ENCODE results near the gene LRRC70.
"Not testable (repeated sequence)": the region's sequence is repeated elsewhere in the genome, so short reads cannot be mapped to it uniquely, and the experiment has no call there.

LRRC70 gene, protein sequence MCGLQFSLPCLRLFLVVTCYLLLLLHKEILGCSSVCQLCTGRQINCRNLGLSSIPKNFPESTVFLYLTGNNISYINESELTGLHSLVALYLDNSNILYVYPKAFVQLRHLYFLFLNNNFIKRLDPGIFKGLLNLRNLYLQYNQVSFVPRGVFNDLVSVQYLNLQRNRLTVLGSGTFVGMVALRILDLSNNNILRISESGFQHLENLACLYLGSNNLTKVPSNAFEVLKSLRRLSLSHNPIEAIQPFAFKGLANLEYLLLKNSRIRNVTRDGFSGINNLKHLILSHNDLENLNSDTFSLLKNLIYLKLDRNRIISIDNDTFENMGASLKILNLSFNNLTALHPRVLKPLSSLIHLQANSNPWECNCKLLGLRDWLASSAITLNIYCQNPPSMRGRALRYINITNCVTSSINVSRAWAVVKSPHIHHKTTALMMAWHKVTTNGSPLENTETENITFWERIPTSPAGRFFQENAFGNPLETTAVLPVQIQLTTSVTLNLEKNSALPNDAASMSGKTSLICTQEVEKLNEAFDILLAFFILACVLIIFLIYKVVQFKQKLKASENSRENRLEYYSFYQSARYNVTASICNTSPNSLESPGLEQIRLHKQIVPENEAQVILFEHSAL

GRCh38 chr5:62578540-62578939, at the start of gene LRRC70:
Gene LRRC70 (plus strand): TSS chr5:62578819. CDS start chr5:62579439, 620 bp downstream.
- in situ Hi-C loops (cut with MboI; ENCODE audit: low sequenced_read_pairs) = no loop called here

DNA sequence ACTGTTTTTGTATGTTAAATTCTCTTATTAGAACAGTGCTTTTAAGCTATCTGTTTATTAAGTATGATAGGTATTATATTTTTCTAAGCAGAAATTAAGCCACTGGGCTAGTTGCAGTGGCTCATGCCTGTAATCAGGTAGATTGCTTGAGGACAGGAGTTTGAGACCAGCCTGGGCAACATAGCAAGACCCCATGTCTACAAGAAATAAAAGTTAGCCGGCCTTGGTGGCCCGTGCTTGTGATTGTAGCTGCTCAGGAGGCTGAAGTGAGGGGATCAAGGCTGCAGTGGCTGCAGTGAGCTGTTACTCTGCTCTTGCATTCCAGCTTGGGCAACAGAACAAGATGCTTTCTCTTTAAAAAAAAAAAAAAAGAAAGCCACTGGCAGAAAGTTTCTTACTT, 45.0 kb upstream of the LRRC70 start:
- in situ Hi-C loops (cut with MboI; ENCODE audit: low sequenced_read_pairs) = no loop called here

- in situ Hi-C loops (cut with MboI; ENCODE audit: low sequenced_read_pairs) = no loop called here
Observed at GRCh38 chr5:62534461-62535236, 44.0 kb upstream of the LRRC70 start.

GRCh38 chr5:62536232-62536631, 42.4 kb upstream of the LRRC70 start:
- in situ Hi-C loops (cut with MboI; ENCODE audit: low sequenced_read_pairs) = no loop called here

- in situ Hi-C loops (cut with MboI; ENCODE audit: low sequenced_read_pairs) = no loop called here
Observed at GRCh38 chr5:62536783-62537182, 41.8 kb upstream of the LRRC70 start.

DNA sequence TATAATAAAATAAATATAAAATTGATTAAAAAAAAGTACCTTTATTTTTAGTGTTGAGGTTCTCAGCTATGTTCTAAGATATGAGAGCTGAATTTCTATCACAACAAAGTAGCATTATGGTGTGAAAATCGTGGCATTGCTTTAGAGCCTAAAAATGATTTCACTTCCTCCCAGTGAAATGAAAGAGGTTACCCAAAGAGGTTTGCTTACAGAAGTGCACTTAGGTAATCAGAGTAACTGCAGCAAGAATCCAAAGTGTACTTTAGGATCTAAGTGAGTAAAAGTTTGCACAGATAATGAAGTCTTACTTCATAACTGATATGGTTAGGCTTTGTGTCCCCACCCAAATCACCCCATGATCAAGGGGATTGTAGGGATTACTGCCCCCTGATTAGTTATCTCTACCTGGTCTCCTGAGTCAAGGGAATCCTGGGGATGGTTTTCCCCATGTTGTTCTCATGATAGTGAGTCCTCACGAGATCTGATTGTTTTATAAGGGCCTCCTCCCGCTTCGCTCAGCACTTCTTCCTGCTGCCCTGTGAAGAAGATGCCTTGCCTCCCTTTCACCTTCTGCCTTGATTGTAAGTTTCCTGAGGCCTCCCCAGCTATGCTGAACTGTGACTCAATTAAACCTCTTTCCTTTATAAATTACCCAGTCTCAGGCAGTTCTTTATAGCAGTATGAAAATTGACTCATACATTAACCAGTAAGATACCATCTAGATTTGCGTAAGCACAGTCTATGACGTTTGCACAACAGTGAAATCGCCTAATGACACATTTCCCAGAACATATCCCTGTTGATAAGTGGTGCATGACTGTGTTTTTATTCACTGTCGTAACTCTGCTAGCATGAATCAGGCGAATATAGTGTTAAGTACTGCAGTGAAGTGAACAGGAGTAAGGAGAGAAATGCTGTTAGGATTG, 40.3 kb upstream of the LRRC70 start:
- in situ Hi-C loops (cut with MboI; ENCODE audit: low sequenced_read_pairs) = no loop called here

GRCh38 chr5:62542720-62543119, 35.9 kb upstream of the LRRC70 start:
- in situ Hi-C loops (cut with MboI; ENCODE audit: low sequenced_read_pairs) = no loop called here

GRCh38 chr5:62547945-62548630, 30.5 kb upstream of the LRRC70 start:
- in situ Hi-C loops (cut with MboI; ENCODE audit: low sequenced_read_pairs) = no loop called here

DNA sequence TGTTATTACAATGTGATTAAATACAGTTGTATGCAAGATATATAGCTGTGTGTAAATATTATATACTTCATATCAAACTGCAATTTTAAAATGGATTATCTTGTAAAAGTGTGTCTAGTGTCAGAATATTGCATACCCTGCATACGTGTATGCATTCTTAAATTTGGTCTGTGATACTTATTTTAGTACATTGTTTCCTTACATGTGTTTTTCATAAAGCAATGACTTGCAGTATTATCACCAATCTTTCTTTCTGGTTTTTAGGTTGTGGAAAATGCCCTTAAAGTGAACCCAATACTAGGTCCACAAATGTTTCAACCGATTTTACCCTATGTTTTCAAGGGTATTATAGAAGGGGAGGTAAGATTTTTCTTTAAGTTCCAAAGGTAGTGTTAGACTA, 28.5 kb upstream of the LRRC70 start:
- in situ Hi-C loops (cut with MboI; ENCODE audit: low sequenced_read_pairs) = no loop called here

DNA sequence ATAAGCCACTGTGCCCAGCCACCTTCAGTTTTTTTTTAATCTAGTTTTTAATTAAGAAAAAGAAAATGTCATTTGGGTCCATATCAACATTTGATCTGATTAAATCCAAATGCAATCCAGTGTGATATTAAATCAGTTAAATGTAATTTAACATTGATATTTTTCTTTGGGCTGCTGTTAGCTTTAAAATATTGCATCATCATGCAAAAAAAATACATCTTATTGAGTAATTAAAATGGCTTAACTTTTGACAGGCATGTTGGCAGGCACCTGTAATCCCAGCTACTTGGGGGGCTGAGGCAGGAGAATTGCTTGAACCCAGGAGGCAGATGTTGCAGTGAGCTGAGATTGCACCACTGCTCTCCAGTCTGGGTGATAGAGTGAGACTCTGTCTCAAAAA, 22.7 kb upstream of the LRRC70 start:
- in situ Hi-C loops (cut with MboI; ENCODE audit: low sequenced_read_pairs) = no loop called here

DNA sequence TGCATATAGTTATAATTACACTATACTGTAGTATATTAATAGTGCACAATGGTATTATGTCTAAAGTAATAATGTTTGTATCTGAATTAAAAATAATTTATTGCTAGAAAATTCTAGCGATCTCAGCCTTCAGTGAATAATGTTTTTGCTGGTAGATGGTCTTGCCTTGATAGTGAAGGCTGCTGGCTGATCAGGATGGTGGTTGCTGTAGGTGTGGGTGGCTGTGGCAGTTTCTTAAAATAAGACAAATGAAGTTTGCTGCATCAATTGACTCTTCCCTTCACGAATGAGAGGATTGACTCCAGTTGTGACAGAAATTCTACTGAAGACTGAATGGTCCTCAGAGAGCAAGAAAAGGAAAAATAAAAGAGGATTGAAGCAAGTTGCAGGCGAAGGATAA, 19.7 kb upstream of the LRRC70 start:
- in situ Hi-C loops (cut with MboI; ENCODE audit: low sequenced_read_pairs) = no loop called here

- in situ Hi-C loops (cut with MboI; ENCODE audit: low sequenced_read_pairs) = no loop called here
Observed at GRCh38 chr5:62560786-62561185, 17.8 kb upstream of the LRRC70 start.

GRCh38 chr5:62561896-62562295, 16.7 kb upstream of the LRRC70 start:
- in situ Hi-C loops (cut with MboI; ENCODE audit: low sequenced_read_pairs) = no loop called here

DNA sequence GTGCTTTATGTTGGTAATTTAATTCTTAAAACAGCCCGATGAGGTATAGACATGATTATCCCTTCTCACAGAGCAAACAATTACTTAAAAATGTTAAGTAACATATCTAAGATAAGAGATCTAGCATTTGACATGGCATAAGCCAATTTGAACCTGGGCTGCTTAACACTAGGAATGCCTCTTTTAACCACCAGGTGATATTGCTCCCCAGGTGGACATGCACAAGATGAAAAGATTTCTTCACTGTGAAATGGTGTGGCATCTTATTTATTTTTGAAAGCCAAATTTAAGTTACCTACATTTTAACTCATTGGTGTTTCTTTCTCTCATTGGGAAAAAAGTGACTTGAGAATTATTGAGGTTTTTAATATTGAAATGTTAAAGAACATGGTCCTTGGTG, 15.8 kb upstream of the LRRC70 start:
- in situ Hi-C loops (cut with MboI; ENCODE audit: low sequenced_read_pairs) = no loop called here

GRCh38 chr5:62564101-62564500, 14.5 kb upstream of the LRRC70 start:
- in situ Hi-C loops (cut with MboI; ENCODE audit: low sequenced_read_pairs) = no loop called here

GRCh38 chr5:62565740-62566139, 12.9 kb upstream of the LRRC70 start:
- in situ Hi-C loops (cut with MboI; ENCODE audit: low sequenced_read_pairs) = not testable (repeated sequence)

DNA sequence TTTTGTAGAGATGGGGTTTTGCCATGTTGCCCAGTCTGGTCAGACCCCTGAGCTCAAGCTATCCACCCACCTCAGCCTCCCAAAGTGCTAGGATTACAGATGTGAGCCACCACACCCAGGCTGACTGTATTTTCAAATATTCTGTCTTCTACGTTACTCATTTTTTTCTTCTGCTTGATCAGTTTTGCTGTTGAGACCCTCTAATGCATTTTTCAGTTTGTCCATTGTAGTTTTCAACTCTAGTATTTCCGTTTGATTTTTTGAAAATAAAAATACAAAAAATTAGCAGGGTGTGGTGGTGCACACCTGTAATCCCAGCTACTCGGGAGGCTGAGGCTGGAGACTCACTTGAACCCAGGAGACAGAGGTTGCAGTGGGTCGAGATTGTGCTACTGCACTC, 10.5 kb upstream of the LRRC70 start:
- in situ Hi-C loops (cut with MboI; ENCODE audit: low sequenced_read_pairs) = no loop called here

DNA sequence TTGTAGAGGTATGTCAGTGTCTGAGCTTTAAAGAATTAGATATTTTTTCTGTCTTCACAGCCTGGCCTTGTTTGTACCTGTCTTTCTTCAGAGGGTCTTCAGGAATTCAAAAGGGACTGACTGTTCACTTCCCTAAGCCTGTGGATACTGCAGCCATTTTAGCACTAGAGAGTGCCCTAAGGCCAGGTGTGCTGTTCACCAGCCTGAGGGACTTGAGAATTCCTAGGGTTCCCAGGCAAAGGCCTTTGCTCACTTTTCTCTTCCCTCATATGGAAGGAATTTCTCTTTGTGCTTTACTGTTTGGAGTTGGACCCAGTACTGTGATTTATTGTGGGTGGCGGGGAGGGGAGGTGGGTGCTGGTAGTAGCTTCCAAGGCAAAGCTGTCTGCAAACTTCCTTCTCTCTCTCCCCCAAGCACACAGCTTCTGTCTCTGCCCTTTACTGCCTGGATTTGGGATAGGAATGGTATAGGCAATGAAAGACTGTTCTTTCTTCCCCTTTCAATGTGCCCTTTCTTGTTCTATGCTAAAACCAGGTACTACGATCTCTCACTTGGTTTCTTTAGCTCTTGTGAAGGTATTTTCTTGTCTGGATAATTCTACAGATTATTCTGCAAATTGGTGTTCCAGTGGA, 9.7 kb upstream of the LRRC70 start:
- in situ Hi-C loops (cut with MboI; ENCODE audit: low sequenced_read_pairs) = no loop called here

DNA sequence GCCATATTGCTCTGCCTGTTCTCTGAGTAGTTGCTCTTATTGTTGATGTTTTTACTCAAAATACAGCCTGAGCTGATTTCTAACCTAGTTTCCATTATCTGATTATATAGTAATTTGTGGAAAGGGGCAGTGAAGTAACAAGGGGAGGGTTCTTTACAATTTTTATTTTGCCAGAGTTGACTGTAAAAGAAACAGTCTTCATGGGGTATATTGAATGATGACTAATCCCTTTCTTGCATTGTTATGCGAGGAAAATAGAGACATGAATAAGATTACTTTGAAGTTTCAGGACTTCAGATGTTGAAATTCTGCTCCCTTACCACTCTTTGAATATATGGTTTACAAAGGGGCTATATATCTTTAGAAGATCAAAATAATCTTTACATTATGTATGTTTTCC, 9.1 kb upstream of the LRRC70 start:
- in situ Hi-C loops (cut with MboI; ENCODE audit: low sequenced_read_pairs) = no loop called here

Data from hTERT RPE-1 (cell line).